COLO829 (cell line): ENCODE data around the gene CRIP2.

Experiments used
- DNase-seq: peaks from one replicate; pipeline ENCODE4 v3.0.0; 2012; ENCODE audit warnings: low spot score

The CRIP2 gene

DNA sequence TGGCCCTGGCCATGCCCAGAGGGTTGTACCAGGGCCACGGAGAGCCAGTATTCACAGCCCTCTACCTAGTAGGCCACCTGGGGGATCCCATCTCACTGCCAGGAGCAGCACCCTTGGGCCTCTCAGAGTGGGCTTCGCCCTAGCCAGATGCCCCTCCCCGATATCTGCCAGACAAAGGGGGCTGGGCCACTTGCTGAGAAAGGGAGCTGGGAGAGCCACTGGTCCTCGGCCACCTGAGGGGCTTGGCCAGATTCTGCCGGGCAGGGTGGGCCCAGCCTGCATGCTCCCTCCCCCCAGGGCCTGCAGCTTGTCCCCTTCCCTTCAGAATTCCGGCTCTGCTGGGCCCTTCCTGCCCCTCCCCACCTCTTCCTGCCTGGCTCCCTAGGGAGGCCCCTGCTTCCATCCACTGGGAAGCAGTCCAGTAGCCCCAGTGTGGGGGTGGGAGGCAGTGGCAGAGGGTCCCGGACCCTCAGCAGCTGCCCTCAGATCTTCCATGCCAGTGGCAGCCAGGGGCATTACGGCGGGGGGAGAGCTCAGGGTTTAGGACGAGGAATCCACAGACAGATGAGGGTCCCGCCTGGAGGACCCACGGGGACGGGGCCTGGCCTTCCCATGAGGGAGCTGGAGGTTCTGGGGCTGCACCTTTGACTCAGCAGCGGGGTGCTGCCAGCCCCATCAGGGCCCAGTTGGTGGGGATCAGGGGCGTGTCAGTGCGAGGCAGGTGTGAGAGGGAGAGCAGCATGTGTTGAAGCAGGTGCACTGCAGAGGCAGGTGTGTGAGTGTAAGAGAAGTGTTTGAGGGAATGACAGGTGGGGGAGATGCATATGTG lies 2.4 kb downstream of the CRIP2 start:
- peak; percentile 19 for DNase-seq

DNA sequence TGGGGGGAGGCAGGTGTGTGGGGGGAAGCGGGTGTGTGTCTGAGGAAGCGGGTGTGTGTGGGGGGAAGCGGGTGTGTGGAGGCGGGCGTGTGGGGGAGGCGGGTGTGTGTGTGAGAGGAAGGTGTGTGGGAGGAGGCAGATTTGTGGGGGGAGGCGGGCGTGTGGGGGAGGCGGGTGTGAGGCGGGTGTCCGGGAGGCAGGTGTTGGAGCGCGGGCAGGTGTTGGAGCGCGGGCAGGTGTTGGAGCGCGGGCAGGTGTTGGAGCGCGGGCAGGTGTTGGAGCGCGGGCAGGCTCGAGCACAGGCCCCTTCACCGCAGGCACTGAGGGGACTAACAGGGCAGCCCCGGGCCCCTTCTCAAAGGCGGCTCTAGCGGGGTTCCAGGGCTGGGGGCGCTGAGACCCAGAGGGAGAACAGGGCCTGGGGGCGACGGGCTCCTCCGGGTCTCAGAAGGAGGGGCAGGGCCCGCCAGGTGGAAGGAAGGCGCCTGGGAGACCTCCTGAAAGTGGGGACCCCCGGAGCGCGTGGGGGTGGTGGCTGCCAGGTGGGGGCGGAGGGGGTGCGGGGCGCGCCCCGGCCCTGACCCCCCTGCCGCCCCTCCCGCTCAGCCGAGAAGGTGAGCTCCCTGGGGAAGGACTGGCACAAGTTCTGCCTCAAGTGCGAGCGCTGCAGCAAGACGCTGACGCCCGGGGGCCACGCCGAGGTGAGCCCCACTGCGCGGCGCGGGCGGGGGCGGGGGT lies 3.2 kb downstream of the CRIP2 start:
- no peak for DNase-seq

DNA sequence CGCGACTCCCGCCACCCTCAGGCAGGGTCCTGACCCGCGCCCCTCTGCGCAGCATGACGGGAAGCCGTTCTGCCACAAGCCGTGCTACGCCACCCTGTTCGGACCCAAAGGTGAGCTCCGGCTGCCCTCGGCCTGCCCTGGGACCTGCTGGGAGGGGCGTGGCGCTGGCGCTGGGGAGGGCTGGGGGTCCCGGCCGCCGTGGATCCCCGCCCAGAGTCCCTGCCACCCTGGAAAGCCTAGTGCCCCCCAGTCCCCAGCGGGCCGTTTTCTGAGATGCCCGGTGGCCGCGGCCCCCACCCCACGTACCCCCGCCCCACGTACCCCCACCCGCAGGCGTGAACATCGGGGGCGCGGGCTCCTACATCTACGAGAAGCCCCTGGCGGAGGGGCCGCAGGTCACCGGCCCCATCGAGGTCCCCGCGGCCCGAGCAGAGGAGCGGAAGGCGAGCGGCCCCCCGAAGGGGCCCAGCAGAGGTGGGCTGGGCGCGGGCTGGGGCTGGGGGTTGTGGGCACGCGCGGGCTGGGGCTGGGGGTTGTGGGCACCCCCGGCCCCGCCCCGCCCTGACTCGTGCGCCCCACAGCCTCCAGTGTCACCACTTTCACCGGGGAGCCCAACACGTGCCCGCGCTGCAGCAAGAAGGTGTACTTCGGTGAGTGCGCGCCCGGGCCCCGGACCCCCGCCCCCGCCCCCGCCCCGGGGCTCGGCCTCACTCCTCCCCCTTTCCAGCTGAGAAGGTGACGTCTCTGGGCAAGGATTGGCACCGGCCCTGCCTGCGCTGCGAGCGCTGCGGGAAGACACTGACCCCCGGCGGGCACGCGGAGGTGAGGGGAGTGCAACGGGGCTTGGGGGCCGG lies 4.0 kb downstream of the CRIP2 start:
- DNase-seq: no peak

DNA sequence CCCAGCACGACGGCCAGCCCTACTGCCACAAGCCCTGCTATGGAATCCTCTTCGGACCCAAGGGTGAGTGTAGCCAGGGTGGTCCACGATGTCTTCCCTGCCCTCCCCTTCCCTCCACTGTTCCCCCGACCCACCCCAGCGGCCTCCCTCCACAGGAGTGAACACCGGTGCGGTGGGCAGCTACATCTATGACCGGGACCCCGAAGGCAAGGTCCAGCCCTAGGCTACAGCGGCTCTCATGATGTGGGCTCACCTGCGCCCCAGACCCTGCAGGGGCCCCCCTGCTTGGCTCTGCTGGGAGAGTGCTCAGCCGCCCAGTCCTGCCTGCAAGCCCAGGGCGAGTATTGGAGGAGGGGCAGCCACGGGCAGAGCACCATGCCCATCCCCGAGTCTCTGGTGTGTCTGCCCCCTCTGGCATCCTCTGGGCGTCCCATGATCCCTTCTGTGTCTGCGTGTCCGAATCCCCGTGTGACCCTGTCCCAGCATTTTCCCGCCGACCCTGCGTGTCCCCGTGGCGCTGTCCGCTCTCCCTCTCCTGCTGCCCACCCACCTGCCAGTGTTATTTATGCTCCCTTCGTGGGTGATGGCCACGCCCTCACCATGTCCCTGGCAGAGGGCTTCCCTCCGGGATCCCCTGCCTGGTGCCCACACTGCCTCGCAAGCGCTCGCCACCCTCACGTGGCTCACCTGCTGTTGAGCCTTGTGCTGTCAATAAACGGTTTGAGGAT lies 5.0 kb downstream of the CRIP2 start:
- no peak for DNase-seq

DNA sequence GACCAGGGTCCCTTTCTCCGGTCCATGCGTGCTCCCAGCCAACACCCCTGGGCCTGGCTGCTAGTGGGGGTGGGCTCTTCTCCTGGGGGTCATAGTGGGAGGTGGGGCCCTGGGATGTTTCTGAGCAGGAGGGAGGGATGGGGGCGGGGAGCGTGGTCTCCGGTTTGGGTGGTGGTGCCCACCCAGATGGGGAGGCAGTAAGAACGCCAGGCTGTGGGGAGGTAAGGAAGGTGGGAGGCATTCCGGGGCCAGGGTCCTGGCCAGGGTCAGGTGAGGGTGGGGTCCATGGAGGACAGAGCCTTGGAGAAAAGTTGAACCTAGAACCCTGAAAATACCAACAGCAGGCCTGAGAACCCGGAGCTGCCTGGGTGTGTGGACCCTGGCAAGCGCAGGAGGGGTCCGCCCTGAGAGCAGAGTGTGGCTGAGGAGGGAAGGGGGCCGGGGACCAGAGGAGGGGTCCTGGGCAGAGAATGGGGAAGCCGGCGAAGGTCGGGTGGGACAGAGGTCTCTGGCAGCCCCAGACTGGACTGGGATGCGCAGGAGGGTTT lies 5.7 kb downstream of the CRIP2 start:
- DNase-seq: no peak

DNA sequence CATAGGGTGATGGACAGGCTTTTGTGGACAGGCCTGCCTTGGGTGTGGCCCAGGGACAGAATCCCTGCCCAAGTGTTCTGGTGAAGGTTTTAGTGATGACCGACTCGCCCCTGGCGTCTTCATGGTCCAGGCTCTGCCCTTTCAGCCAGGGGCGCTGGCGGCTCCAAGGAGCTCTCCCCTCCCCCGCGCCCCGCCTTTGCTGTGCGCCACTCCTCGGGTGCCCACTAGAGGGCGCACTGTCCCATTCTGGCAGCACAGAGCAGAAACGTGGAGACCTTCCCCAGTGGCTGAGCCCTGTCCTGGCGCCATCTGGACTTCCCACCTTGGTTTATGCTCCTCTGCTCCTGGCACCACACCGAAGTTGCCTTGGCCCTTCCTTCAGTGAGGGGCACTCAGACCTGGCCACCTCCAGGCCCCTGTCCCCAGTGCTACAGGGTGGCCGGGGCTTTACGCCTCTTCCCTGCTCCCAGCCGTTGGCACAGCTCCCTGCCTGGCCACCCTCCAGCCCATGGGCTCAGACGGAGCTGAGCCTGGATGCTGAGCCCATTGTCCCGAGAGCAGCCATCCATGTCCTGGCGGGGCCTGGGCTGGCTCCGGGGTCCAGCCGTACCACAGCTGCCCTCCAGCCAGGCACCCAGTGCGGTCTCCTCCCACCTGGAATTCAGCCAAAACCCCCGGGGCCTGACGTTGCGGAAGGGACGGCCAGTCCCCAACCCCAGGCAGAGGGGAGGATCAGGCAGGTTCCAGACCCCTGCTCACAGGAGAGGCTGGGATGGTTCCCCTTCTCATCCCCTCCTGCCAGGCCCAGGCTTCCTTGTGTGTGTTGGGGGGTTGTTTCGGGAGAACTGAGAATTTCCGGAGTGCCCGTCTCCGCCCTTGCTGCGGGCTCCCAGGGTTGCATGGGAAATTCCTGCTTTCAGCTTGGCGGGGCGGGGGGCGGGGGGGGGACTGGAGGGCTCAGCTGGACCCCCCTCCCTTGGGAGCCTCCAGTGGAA lies 6.5 kb downstream of the CRIP2 start:
- peak; percentile 82 for DNase-seq

DNA sequence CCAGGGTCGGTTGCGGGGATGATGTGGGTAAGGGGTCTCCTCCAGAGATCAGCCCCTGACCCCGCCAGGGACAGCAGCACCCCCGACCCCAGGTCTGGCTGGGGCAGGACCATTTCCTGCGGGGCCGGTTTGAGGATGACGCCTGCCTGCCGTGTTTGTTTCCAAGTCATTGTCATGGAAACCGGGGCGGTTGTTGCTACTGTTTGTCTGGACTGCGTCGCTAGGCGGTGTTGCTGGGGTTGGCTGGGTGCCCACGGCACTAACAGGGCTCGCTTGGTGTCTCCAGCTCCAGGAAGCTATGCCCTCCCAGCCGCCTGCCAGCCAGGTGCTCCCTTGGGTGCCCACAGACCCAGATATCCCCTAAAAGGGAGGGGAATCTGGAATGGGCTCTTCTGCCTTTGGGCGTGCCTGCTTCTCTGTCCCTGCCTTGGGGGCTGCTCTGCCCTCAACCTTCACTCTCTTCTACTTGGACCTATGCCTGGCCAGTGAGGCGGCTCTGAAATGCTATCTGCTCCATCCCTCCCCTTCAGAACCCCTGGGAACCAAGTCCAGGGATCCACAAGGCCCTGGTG lies 7.4 kb downstream of the CRIP2 start:
- peak; percentile 98 for DNase-seq

DNA sequence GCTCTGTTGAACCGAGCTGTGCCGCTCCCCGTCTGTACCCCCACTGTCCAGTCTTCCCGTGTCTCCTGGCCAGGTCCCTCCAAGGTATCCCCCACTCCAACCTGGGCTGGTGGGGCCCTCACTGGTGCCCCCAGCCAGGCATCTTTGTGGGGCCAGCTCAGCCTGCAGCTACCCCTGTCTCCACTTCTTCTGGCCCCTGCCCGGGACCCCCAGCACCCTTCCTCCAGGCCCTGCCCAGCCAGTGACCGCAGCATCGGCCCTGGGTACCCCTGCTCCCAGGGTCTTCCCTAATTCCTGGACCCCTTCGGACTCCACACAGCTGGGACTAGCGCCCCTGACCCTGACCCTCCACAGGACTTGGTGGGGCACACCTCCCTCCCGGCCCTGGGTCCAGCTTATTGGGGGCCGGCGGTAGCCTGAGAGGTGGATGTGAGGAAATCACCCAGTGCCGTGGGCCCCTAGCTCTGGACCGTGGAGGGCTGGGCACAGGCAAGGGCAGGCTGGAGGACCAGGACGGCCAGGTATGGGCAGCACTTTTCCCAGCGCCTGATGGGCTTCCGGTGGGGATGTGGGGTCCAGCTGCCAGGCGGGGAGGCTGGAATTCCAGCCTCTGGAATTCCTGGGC lies 8.0 kb downstream of the CRIP2 start:
- DNase-seq: no peak

DNA sequence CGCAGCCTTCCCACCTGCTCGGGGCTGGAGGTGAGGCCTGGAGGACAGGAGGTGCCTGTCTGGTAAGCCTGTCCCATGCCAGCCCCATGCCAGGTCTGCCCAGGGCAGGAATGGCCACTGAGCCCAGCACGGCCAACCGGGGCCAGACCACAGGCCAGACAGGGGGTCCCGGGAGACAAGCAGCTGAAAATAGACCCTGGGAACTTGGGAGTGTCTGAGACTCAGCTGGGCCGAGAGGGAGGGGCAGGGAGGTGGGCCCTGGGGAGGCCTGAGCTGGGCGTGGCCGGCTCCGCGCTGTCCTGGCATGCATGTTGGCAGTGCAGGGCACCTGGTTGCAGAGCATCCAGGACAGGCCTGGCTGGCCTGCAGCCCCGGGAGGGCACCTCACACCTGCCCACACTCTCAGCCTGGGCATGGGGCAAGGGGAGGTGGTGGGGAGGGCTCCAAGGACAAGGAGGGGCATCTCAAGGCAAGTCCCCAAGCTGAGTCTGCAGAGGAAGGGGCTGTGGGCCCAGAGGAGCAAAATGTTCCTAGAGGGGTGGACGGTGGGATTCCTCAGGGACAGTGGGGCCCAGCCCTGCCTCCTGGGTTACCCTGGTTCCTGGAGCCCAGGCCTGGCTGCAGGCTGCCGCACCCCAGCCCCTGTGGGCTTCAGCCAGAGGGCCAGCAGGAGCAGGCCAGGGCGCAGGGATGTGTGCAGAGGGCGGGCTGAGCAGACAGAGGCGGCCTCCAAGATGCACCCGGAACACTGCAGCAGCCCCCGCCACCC lies 8.9 kb downstream of the CRIP2 start:
- DNase-seq: no peak

DNA sequence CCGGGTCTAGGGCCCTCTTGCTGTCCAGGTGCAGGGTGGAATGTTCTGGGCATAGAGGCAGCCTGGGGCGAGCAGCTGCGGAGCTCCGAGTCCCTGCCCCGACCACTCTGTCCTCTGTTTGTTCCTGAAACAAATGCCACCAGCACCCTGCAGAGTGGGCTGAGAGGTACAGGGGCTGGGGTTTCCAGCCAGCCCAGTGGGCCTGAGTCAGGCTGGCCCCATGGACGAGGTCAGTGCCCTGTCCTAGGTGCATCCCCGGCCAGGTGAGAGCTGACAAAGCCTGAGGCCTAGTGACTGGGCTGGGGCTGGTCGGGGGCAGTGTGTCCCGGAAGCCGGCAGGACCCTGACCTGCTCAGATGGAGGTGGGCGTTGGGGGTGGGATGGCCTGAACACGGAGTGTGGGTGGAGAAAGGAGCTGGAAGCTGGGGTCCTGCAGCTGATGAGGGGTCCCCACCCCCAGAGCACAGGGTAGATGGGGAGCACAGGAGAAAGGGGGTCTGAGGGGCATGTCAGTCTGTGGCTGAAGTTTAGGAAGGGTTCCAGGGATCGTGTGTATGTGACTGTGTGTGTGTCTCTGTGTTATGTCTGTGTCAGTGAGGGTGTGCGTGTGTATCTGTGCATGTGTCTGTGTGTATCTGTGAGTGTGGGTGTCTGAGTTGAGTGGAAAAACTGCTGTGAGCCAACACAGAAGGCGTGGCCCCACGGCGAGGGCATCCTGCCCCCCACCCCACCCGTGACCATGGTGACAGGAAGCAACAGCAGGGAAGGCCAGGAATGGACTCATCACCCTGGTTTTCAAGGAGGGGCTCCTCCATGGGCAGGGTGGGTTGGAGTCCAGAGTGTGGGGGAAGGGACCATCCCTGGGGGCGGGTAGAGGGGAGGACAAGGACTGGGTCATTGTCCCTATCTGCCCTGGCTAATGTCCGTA lies 9.7 kb downstream of the CRIP2 start:
- no peak for DNase-seq

DNA sequence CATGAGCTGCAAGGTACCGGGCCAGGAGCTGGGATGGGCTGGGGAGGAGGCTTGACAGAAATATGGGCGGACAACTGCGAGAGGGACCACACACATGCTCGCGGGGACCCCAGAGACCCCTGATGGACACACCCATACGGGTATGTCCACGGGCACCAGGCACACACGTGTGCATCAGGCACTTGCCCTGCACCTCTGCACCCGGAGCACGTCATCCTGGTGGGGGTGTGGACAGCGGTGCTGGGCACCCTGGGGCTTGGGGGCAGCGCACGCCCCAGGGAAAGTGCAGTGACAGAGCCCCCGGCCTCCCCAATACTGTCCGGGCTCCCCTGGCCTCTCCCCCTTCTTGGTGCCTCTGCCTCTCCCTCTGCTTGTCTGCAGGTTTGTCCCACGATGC lies 10.4 kb downstream of the CRIP2 start:
- no peak for DNase-seq

DNA sequence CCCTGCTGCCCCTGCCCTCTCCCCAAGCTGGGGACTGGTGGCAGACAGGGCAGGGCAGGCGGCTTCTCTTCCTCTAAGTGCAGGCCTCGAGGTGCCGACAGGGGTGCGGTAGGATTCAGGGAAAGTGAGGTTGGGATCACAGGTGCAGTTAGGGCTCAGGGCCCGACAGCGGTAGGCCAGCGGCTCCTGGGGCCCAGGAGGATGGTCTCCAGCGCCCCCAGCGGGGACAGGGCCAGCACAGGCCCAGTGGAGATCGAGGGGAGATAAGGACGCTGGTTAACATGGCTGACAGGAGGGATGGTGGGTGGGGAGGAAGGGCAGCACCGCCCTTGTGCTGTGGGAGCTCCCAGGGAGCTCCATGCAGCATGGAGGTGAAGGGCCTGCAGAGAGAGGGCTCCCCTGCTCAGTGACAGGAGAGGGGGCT lies 11.1 kb downstream of the CRIP2 start:
- no peak for DNase-seq

DNA sequence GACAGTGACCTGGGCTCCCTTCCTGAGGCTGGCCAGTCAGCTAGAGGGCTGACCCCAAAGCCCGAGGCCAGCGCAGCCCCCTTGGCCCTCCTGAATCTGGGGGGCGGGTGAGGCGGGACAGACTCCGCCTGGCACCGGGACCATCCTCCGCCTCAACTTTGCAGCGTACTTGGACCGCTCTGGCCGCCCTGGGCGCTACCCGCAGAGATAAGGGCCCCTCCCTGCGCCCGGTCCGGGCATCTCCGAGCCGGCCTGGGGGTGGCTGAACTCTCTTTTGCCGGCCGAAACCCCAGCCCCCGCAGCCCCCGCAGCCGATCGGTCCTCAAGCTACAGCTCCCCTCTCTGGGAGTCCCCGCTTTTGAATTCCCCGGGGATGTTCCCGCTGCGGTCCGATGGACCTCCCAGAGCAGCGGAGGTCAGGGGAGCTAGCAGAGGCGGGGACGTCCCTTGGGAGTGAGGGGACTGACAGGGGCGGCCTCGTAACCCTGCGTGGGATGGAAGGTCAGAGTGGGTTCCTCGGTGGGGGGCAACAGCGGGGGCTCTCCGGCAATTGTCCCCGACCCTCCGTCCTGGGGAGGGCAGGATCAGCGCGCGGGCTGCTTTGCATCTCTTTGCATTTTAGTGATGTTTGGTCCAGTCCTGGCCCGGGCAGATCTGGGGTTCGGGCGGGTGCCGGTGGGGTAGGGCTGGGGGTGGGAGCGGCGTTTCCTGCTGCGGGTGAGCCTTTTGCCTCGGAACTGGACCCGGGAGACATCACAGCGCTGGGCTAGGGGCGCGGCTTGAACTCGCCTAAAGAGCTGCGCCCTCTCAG lies 11.7 kb downstream of the CRIP2 start, which contains the start of gene CRIP1:
Gene CRIP1, plus strand, starts transcription at position 724 of the 811 bp plus-strand sequence. CDS start 374 bp downstream, outside the sequence.
- no peak for DNase-seq

DNA sequence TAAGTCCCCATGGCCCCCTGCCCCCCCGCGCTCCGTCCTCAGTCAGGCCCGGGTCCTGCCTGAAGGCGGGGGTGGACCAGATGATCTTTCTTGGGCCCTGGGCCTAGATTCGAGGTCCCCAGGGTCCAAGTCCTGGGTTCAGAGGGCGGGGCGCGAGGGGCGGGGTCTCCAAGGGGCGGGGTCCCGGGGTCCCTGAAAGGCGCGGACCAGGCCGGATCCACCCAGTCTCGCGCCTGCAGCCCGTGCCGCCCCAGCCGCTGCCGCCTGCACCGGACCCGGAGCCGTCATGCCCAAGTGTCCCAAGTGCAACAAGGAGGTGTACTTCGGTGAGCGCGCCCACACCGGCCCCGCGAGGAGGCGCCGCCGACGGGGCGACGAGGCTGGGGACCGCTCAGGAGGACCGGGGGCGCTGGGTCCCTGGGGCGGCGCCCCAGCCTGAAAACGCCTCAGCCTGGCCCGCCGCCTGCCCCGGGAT lies 12.4 kb downstream of the CRIP2 start:
- no peak for DNase-seq

DNA sequence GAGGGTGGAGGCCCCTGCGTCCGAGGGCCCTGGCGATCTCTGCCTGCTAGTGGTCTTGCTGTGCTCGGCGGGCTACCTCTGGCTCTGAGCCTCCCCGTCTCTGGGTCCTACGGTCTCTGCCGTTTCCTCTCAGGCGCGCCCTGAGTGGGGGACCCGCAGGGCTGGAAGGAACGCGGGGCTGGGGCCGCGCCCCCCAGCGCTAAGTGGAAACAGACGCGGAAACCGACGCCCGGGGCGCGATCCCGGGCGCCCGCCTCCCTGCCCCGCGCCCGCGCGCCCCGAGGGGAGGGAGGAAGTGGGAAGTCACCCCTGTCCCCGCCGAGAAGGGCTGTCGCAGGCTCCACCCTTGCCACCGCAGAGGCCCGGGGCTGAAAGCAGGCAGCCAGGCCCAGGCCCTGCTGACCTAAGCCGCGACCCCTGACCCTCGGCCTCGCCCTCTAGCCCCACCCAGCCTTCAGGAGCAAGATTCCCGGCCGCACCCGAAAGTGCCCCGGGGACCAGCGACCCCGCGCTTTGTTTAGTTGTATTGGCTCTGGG lies 12.9 kb downstream of the CRIP2 start:
- no peak for DNase-seq
